KOPT-K1 (cell line): ENCODE results near the gene SYT5.
"Not testable (repeated sequence)": the region's sequence is repeated elsewhere in the genome, so short reads cannot be mapped to it uniquely, and the experiment has no call there.

Experiments
- H3K27ac ChIP-seq: fragments of 200-600 bp; sonication (generic); 2 replicates; pipeline ENCODE4 v1.5.1; 2016; ENCODE audit warnings: antibody characterized with exemption, mild to moderate bottlenecking, low read depth, low read length; ENCODE audit not compliant: poor library complexity, severe bottlenecking
- H3K36me3 ChIP-seq: fragments of 200-600 bp; sonication (generic); 2 replicates; pipeline ENCODE4 v1.5.1; 2017; ENCODE audit warnings: antibody characterized with exemption, mild to moderate bottlenecking, low read length, moderate library complexity; ENCODE audit not compliant: insufficient read depth
- H3K9me3 ChIP-seq: fragments of 200-600 bp; sonication (generic); 2 replicates; pipeline ENCODE4 v1.5.1; 2017; ENCODE audit warnings: antibody characterized with exemption, low read length, mild to moderate bottlenecking; ENCODE audit not compliant: insufficient read depth, poor library complexity, severe bottlenecking

Gene SYT5

DNA sequence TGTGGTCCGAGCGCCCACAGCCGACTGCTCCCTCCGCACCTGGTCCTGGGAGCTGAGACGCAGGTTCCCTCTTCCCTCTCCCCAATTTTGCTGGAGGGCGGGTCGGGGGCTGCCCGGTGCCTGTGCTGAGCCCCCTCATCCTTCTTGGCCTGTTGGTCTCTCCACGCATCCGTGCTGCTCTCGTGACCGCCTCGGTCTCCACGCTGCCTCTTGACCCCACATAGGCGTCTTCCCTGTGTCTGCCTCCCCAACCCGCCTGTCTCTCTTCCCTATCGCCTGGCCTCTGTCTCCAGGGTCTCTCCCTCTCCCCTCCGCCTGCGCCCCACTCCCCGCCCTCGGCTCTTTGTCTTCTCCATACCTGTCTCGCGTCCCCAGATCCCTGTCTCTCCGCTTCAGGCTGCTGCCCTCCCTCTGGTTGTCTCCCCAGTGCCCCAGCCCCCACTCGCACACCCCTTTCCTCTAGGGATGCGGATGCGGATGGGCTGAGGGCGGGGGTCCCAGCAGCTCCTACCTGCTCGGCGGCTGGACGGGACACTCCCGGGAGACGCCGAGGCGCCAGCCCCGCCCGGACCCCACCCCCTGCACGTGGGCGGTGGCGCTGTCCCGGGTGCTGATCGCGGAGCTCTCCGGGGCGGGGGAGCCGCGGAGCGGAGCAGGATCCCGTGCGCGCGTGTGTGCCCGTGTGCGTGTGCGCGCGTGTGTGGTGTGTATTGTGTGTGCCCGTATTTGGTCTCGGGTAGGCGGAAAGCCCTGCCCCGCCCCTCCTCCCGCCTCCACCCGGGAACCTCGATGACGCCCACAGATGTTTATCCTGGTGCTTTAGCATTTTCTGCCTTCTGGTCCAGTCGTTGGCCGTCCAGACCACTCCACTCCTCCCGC, at the start of gene SYT5:
Gene SYT5 (minus strand): TSS at position 684 of the 879 bp plus-strand sequence. CDS start 1,248 bp downstream, outside the sequence.
- H3K9me3 ChIP-seq = peaks cover 6% of the 10 kb centered on the region
- no peak within 1 kb of the TSS for H3K27ac ChIP-seq
- H3K36me3 ChIP-seq = no peaks in the 10 kb centered on the region

GRCh38 chr19:55229789-55230182, 49.7 kb upstream of the SYT5 start:
- H3K36me3 ChIP-seq = peaks cover 94% of the 10 kb centered on the region
- H3K9me3 ChIP-seq = no peaks in the 10 kb centered on the region
- no peak overlapping the region for H3K27ac ChIP-seq

DNA sequence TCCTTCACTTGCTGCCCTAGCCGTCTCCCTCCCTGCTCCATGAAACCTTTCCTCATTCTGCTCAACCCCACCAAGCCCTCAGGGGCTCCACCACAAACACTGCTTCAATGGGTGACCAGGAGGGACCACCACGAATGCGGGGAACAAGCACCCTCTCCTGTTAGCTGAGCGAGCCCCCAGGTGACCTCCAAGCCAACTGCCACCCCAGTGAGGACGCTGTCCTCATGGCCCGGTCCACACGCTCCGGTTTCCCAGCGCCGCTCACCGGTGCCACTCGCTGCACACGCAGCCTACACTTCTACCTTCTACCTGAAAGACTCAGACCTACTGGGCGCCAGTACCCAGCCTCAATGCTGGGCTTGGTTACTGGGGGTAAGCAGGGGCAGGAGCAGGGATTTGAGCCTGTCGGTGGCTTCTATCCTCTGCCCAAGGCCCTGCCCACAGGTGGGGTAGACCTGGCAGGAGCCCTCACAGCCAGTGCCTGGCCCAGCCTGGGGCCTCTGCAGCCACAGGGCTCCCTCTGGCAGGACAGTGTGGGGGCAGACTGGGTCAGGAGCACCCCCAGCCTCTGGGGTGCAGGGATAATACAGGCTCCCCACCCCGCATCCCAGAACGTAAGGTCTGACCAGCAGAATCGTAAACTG, 49.2 kb upstream of the SYT5 start:
- H3K27ac ChIP-seq = no peak overlapping the region
- peaks cover 93% of the 10 kb centered on the region for H3K36me3 ChIP-seq

GRCh38 chr19:55228403-55229031, 48.4 kb upstream of the SYT5 start, which contains the start of gene TMEM86B:
Gene TMEM86B (minus strand): TSS chr19:55228763. CDS start chr19:55228741, 22 bp downstream.
- no peak within 1 kb of the TSS for H3K27ac ChIP-seq
- H3K36me3 ChIP-seq = peaks cover 93% of the 10 kb centered on the region

More for the DNA sequence above, 49.2 kb upstream of the SYT5 start:
- no peaks in the 10 kb centered on the region for H3K9me3 ChIP-seq

GRCh38 chr19:55228015-55228391, 47.9 kb upstream of the SYT5 start:
- no peak overlapping the region for H3K27ac ChIP-seq
- no peaks in the 10 kb centered on the region for H3K9me3 ChIP-seq
- peaks cover 93% of the 10 kb centered on the region for H3K36me3 ChIP-seq

More at GRCh38 chr19:55228403-55229031, 48.4 kb upstream of the SYT5 start, which contains the start of gene TMEM86B:
- no peaks in the 10 kb centered on the region for H3K9me3 ChIP-seq

DNA sequence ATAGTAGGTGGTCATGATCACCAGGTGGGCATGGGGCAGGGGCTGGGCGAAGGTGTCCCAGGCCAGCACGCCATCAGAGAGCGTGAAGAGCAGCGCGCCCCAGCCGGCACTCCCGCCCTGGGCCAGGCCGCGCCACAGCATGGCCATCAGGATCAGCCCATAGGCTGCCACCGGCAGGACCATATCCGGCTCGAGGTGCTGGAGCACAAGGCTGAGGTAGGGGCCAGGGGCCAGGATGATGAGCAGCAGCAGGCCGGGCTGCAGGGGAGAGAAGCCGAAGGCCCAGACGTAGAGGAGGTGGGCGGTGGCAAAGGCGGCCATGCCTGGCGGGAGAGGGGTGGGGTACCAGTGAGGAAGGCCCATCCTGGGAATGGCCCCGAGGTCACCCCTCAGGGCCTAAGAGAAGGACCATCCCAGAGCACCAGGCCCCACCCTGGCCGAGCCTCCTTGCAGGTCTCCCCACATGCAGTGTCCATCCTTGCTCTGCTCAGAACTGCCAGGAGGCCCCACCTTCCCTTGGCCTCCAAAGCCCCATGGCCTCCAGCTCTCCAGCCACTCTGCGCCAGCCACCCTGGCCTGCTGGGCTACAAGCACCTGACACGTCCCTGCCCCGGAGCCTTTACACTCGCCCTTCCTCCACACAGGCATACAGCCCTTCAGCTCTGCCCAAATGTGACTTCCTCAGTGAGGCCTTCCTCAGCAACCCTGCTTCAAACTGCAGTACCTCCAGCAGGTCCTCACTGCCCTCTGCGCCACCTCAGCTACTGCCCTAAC, 47.3 kb upstream of the SYT5 start:
- no peaks in the 10 kb centered on the region for H3K9me3 ChIP-seq
- H3K36me3 ChIP-seq = peaks cover 90% of the 10 kb centered on the region
- H3K27ac ChIP-seq = no peak overlapping the region

DNA sequence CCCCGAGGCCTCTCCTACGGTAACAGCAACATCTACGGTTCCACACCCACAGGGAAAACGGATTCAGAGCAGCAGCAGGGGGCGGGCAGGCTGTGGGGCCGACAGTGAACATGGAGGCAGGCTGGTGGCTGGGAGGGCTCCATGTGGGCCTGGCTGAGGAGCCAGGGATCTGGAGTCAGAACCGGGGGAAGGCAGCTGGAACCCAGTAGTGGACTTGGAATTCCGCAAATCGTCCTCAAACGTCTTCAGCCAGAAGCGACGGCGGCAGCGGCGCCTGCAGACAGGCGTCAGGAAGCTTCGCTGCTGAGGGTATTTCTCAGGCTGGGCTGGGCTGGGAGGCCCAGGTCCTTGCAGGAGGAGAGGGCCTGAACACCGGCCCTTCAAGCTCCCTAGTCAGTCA, 46.7 kb upstream of the SYT5 start:
- Histone ChIP-seq H3K36me3 (peaks cover 83% of the 10 kb centered on the region), H3K9me3 (no peaks in the 10 kb centered on the region), H3K27ac (no peak overlapping the region)

DNA sequence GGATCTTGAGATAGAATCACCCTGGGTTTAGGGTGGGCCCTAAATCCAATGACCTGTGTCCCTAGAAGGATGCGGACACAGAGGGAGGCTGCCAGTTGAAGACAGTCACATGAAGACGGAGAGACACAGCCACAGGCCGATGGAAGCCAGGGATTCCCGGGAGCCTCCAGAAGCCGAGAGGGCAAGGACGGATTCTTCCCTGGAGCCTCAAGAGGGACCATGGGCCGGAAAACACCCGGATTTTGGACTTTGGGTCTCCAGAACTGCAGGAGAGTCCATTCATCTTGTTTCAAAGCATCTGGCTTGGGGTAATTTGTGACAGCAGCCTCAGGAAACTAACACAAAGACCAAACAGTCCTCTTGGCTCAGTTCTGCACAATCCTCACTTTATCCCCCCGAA, 46.2 kb upstream of the SYT5 start:
- no peaks in the 10 kb centered on the region for H3K9me3 ChIP-seq
- peaks cover 79% of the 10 kb centered on the region for H3K36me3 ChIP-seq
- no peak overlapping the region for H3K27ac ChIP-seq

GRCh38 chr19:55225415-55225958, 45.4 kb upstream of the SYT5 start:
- Histone ChIP-seq H3K36me3 (peaks cover 76% of the 10 kb centered on the region), H3K27ac (no peak overlapping the region), H3K9me3 (no peaks in the 10 kb centered on the region)

GRCh38 chr19:55224679-55225414, 44.8 kb upstream of the SYT5 start:
- H3K27ac ChIP-seq, H3K9me3 ChIP-seq: not testable (repeated sequence)
- H3K36me3 ChIP-seq = peaks cover 70% of the 10 kb centered on the region

DNA sequence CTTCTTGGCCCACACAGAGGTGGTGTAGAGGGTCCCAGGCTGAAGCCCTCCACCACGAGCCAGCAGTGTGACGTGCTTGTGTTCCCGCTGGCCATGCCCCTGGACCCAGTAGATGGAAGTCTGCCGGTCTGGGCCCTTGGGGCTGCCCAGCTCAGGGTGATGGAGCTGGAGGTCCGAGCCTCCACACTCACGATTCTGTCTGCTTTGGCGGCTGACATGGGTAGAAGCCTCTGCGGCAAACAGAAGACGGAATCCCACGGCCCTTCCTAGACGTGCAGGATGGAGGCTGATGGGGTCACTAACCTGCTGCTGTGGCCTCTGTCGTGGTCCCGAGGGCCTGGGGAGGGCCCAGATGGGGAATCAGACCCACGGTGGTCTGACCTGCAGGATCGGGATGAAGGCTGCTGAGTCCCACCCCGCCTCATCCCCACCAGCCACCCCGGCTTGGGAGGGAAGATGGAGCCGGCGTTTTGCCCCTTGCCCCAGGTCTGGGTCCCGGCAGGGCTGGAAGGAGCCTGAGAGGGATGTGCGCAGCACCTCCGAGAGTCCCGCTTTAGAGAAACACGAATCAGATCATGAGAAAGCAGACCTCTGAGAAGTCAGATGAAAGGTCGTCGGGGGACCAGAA, 44.1 kb upstream of the SYT5 start:
- no peak overlapping the region for H3K27ac ChIP-seq
- peaks cover 63% of the 10 kb centered on the region for H3K36me3 ChIP-seq
- H3K9me3 ChIP-seq = no peaks in the 10 kb centered on the region

- peaks cover 56% of the 10 kb centered on the region for H3K36me3 ChIP-seq
- no peaks in the 10 kb centered on the region for H3K9me3 ChIP-seq
- H3K27ac ChIP-seq = no peak overlapping the region
Measured at GRCh38 chr19:55223291-55224037, 43.4 kb upstream of the SYT5 start.

- H3K9me3 ChIP-seq = no peaks in the 10 kb centered on the region
- H3K27ac ChIP-seq = no peak overlapping the region
- H3K36me3 ChIP-seq = peaks cover 27% of the 10 kb centered on the region
Measured at GRCh38 chr19:55220525-55220924, 40.4 kb upstream of the SYT5 start.
